ENCODE results near the gene GRIP2.

GRIP2 gene

GRCh38 chr3:14561051-14561960, 21.2 kb upstream of the GRIP2 start:
- DNase-seq: peak; percentile 59

GRCh38 chr3:14560110-14560509, 20.0 kb upstream of the GRIP2 start:
- no peak for DNase-seq

GRCh38 chr3:14558029-14558428, 17.9 kb upstream of the GRIP2 start:
- DNase-seq: no peak

- no peak for DNase-seq
These were observed 15.7 kb upstream of the GRIP2 start for GRCh38 chr3:14555835-14556234.

- no peak for DNase-seq
These were observed 14.6 kb upstream of the GRIP2 start for GRCh38 chr3:14554715-14555114.

- no peak for DNase-seq
These were observed 13.7 kb upstream of the GRIP2 start for GRCh38 chr3:14553871-14554270.

GRCh38 chr3:14552717-14553116, 12.6 kb upstream of the GRIP2 start:
- DNase-seq: no peak

- no peak for DNase-seq
These were observed 12.0 kb upstream of the GRIP2 start for GRCh38 chr3:14552041-14552648.

GRCh38 chr3:14550651-14551611, 10.8 kb upstream of the GRIP2 start:
- no peak for DNase-seq

GRCh38 chr3:14550181-14550580, 10.0 kb upstream of the GRIP2 start:
- DNase-seq: no peak

GRCh38 chr3:14549256-14549919, 9.2 kb upstream of the GRIP2 start:
- DNase-seq: no peak

GRCh38 chr3:14548321-14548729, 8.2 kb upstream of the GRIP2 start:
- peak; percentile 52 for DNase-seq

- DNase-seq: no peak
These were observed 7.6 kb upstream of the GRIP2 start for GRCh38 chr3:14547693-14548092.

GRCh38 chr3:14546041-14546440, 5.9 kb upstream of the GRIP2 start:
- DNase-seq: no peak

- DNase-seq: no peak
These were observed 5.1 kb upstream of the GRIP2 start for GRCh38 chr3:14545251-14545635.

GRCh38 chr3:14544282-14545250, 4.4 kb upstream of the GRIP2 start:
- no peak for DNase-seq

GRCh38 chr3:14543446-14543845, 3.3 kb upstream of the GRIP2 start:
- DNase-seq: no peak

- no peak for DNase-seq
These were observed 2.5 kb upstream of the GRIP2 start for GRCh38 chr3:14542656-14543055.

- DNase-seq: no peak
These were observed 1.5 kb upstream of the GRIP2 start for GRCh38 chr3:14541646-14542045.

- no peak for DNase-seq
These were observed 761 bp upstream of the GRIP2 start for GRCh38 chr3:14540821-14541385.

- DNase-seq: no peak
These were observed 779 bp downstream of the GRIP2 start for GRCh38 chr3:14539384-14539741.
